HK-2 (cell line): ENCODE data around the gene PDE5A.
"Not testable (repeated sequence)": the region's sequence is repeated elsewhere in the genome, so short reads cannot be mapped to it uniquely, and the experiment has no call there.

Source experiments
- DNase-seq: peaks from one replicate; pipeline ENCODE4 v3.0.0-alpha.2; 2018; ENCODE audit not compliant: unreplicated experiment

PDE5A gene

DNA sequence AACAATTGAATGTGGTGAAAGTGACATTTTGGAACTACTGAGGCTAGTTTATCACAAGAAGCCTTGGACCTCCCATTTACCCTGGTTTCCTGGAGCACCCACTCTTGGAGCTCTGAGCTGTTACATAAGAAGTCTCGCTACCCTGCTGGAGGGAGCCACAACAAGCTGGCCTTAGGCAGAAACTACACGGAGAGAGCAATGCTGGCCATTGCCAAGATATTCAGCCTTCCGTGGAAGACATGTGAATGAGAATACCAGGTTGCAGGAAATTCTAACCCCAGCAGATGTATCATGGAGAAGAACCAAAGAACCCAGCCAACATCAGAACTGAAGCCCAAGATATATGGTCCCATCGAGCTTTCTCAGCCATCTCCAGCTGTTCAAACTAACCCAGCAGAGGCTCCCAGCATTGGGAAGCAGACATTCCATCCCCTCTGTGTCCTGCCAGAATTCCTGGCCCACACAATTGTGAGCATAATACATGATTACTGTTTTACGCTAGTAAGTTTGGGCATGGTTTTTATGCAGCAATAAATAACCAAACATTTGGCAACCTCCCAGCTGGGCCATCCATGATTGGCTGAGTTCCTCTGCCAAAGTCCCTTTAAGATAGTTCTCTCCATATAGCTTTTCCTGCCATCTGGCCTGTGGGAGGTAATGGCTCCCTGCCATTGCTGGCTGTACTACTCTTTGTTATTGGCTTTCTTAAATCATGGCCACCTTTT lies 17.9 kb upstream of the PDE5A start:
- DNase-seq: no peak

DNA sequence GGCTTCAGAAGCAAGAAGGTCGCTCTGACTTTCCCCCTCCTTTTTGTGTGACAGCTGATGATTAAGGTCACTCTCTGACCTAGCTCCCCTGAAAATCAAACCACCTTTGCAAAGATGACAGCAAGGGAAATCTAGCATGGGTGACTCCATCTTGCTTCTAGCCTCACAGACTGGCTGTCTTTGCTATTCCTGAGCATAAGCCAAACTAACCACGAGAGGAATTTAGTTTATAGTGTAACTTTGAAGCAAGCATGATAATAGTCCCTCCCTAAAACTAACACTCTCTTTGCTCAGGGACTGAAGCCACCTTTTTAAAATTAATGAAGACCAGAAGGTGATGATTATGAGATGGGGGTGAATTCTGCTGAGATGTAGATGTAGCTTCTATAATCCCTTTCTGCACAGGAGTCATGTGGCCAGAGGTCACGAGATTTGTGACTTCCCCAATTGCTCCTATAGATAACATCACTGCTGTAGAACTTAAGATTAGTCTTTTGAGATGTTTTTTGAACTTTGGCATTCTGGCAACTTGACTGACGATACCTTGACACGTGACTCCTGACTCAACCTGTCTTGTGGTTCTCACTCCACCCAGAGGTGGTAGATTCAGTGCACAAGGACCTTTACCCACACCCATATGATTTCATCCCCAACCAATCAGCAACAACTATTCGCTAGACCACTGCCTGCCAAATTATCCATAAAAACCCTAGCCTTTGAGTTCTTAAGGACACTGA lies 14.9 kb upstream of the PDE5A start:
- no peak for DNase-seq

DNA sequence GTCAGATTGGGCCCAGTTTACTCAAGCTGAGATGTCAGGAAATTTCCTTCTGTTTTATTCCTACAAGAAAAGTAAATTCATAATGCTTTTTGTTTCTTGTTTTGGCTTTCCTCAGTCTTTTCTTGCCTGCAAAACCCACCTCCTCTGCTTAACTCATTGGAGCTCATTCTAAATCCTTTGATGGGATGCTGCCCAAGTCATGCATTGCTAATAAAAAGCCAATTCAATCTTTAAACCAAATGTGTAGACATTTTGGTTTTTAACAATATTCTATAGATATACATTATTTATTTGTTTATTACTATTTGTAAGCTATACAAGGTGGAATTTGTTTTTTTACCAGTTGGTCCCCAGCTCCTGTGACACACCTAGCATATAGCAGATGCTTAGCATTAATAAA lies 13.2 kb upstream of the PDE5A start:
- no peak for DNase-seq

DNA sequence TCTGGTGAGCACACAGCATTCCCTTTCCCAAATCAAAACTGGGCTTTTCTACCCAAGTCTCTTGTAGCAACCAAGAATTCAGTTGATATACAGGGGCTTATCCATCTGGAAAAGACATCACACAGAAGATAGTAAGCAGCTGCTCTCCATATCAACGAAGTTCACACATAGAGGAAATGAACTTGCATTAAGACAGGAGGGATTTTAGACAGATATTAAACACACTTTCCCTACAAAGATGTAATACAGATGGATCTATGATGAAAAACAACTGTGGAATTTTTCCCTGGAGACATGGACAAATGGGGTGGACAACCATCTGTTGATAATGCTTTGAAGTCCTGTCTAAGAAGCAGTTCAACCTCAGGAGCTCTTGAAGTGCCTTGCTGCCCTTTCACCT lies 9.8 kb upstream of the PDE5A start:
- no peak for DNase-seq

DNA sequence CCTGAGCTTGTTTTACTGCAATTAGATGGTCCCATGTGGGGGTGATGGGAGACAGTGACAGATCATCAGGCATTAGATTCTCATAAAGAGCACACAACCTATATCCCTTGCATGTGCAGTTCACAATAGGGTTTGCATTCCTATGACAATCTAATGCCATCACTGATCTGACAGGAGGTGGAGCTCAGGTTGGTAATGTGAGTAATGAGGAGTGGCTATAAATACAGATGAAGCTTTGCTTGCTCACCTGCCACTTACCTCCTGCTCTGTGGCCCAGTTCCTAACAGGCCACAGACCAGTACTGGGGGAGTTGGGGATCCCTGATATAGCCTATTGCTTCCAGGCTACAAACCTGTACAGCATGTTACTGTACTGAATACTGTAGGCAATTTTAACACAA lies 8.2 kb upstream of the PDE5A start:
- DNase-seq: not testable (repeated sequence)

DNA sequence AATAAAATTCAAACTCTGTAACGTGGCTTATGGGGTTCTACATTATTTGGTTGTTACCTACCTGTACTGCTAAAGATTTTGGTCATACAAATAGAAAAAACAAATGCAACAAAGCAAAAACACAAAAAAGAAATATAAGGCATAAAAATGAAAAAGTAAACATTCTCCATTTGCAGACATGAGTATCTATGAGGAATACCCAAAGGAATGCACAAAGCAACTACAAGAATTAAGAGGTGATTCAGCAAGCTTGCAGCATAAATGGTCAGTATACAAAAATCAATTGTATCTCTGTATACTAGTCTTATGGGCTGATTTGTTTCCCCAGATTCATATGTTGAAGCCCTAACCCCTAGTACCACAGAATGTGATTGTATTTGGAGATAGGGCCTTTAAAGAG lies 3.6 kb upstream of the PDE5A start:
- DNase-seq: no peak

DNA sequence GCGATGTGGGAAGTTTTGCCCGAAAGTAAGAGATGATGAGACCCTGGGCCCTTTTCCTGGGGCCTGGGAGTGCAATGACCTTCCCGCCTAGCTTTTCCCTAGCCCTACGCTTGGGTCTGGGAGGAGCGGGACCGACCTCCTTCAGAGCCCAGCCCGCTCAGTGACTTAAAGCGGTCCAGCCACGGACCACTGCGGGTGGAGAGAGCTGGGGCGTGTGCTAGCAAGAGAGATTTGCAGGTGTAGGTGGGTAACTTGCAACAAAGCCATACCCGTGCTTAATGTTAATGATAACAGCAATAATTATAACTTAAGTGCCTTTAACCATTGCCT lies 503 bp upstream of the PDE5A start:
- DNase-seq: no peak

DNA sequence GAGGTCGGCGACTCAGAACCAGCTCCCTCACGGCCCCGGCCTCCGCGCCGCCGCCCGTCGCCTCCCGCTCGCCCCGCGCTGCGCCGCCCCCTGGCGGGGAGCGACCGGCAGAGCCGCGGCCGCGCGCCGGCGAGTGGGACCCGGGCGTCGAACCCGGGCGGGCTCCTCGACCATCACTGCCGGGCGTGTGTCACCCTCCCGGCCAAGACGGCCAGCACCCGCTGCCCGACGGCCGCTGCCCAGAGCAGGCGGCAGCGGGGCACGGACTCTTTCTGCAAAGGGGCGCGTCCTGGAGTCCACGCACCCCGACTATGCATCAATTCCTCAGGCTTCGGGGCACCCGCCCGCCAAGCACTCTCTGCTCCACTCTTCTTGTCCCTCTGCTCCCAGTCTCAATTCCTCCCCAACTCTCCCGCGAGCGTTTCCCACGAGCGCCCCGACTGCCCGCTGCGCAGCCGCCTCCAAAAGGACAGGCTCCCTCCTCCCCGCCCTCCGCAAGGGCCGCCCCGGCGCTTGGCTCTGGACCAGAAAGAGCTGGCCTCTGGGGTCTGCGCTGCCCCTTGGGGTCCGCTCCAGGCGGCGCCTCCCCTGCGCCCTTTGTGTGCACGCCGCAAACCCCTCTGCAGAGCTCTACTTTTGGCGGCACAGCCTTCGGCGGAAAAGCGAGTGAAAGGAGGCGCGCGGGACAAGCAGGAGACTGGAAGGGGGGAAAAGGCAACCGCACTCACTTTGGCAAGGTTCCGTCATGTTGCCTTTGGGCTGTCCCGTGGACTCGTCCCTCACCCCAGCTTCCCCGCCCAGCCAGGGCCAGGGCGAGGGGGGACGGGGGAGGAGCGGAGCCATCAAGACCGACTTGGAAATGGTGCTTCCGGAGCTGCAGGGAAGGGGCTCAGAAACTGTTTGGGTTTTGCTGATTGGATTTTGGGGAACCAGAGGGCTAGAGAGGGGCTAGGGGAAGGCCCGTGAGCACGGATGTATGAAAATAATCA lies 1.0 kb downstream of the PDE5A start:
- DNase-seq: peak; percentile 62

DNA sequence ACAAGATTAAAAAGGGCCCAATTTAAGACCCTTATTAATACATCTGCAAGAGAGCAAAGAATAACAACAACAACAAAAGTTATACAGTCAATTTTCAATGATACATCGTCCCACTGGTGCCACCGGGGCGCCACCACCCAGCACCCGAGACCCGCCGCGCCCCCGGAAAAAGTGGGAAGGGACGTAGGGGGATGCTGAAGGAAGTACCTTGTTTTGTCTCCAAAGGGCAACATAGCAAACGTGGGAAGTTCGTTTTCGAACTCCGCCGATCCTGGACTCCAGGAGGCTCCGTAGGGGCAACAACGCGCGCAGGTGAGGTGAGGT lies 1.7 kb downstream of the PDE5A start:
- DNase-seq: no peak

DNA sequence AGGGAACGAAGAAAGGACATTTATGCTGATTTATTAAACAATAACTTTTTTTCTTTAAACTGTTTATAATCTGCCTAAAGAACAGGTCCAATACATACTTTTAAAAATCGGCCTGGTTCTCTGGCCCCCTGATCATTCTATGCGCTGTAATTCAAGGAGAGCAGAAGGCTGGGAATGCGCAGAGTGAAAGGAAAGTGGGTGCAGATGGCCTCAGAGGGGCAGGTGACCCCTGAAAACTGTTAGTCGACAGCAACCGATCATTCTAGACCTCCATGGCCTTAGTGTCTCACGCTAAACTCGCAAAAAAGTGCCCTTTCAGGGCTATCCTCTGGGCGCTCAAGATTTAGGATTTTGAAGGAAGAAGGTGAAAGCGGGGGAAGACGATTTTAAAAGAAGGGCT lies 2.2 kb downstream of the PDE5A start:
- DNase-seq: no peak

DNA sequence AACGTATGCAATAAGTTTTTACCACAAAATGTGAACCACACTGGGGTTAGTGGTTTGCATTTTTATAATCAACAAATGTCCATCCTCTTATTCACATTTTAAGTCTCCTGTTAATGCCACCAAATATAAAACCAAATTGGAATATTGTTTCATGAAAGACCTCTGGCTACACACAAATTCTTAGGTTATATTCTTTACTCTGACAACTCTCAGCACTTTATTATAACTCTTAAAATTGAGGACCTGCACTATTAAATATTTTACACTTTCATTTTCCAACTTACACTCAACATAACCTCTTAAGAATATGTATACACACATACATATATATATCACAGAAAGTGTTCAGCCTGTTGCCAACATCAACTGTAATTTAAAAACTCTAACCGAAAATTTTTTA lies 2.8 kb downstream of the PDE5A start:
- DNase-seq: no peak

DNA sequence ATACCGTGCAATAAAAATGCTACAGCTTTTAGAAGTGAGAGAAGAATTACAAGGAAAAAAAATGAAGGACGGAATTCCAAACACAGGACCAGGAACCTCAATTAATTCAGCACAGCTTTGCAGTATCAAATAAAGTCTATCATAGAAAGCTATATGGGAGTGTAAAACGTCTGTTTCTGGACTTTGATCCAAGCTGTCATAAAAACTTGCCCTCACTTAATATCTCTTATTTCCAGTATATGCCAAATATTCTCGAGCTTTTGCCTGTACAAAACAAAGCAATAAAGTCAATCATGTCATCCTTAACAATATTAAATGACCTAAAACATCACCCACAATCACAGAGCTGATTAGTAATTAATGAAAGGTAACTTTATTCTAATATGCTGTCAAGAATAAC lies 4.2 kb downstream of the PDE5A start:
- no peak for DNase-seq

DNA sequence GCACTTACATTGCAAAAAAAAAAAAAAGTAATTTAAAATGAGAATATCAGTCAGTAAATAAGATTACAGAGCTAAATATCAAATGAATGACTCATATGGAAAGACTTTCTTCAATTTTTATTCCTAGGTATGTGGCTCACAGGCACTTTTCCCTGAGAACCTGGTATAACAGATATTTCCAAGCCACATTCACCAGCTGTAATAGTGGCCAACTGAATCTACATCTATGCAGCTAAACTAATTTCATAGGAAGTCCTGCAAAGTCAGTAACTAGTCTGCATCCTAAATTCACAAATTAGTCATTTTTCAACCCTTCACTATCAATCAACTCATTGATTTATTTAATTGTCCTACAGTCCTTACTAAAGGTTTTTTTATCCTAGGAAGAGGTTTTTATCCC lies 5.6 kb downstream of the PDE5A start:
- DNase-seq: no peak

DNA sequence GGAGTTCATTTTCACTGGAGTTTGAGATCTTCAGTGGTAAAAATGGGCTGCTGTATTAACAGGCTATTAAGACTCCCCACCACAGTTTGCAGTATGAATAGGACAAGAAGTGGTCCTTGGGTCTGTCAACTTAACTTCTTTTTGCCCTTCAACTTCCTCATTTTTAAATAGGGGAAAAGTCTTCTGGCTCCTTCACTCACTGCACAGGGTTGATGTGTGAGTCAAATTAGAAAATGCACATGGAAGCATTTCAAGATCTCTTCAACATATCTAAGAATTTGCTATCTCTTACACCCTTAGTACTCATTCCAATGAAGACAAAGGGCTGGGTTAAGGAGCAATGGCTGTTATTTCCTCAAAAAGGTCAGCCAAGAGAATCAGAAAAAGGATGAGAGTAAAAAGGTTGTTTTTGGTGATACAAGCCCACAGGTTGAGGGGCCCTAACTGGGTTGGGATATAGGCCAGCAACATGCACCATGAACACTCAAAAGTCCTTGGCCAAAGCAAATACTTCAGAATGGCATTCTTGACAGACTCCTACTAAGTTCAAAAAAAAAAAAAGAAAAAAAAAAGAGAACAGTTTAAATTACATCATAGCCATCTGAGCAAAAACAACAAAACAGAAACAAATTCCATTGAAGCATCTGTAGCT lies 13.4 kb downstream of the PDE5A start:
- no peak for DNase-seq

DNA sequence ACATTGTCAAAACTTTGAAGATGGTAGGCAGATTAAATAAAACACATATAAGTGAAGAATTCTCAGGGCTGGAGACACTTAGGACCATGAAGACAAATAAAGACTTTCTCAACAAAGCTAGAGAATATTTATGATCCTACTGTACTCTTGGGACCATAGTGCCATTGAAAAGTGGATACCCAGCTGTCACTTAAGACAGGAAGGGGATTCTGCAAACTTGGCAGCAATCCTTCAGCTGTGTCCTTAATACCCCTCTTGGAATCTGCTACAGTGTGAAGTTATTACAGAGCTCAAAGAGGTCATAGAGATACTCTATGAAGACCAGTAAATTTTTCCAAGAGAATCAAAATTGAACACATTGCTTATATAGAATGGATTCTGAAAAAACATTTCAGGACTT lies 24.3 kb downstream of the PDE5A start:
- no peak for DNase-seq

DNA sequence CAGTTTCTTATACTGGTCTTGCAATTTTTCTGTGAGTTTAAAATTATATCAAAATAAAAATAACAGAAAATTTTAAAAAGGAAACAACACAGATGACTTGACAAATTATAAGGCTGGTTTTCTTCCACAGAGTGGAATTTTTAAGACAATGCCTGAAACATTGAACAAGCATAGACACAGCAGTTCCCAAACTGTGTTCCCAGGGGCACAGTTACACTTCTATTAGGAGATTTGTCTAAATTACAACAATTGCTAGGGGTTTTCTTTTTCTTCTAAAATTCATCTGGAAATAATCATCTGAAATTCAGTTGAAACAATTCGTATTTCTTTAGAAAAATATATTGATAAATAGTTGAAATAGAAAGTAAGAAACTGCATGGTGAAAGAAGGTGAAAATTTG lies 26.2 kb downstream of the PDE5A start:
- no peak for DNase-seq

DNA sequence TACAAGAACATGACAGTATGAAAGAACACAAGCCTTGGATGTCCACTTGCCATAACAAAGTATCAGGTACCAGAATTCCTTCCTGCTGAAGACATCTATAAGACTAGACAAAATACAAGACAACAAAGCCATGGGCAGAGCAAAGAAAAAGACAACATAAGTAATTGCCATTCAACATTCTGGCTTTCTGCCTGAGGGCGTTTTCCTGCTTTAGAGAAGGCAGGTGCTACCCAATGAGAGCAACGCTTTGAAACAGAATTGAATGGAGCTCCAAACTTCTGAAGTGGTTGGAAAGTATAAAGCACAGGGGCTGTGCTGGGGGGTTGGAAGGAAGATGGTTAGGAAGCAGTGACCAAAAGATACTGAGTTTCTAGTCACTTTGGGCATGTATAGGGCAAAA lies 30.1 kb downstream of the PDE5A start:
- no peak for DNase-seq

DNA sequence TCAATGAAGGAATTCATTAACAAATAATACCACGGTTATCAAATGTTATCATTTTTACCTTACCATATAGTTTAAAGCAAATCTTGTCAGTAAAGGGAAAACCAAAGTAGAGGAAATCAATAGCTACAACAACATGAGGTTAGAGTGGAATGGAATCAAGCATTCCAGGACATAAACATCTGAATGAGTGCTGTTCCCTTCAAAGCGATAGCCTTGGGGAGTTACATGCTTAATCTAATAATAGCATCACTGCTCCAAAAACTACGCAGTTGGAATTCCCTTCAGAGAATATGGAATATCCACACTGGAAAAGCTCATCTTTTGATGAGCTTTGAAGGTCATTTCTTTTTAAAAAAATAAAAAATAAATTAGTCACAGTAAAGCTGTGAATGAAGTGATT lies 31.2 kb downstream of the PDE5A start:
- DNase-seq: no peak

DNA sequence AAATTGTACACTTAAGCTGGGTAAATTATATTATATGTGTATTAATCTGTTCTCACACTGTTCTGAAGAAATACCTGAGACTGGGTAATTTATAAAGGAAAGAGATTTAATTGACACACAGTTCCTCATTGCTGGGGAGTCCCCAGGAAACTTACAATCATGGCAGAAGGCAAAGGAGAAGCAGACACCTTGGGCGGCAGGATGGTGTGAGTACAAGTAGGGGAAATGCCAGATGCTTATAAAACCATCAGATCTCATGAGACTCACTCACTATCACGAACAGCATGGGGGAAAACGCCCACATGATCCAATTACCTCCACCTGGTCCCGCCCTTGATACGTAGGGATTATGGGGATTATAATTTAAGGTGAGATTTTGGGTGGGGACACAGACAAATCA lies 34.9 kb downstream of the PDE5A start:
- no peak for DNase-seq

DNA sequence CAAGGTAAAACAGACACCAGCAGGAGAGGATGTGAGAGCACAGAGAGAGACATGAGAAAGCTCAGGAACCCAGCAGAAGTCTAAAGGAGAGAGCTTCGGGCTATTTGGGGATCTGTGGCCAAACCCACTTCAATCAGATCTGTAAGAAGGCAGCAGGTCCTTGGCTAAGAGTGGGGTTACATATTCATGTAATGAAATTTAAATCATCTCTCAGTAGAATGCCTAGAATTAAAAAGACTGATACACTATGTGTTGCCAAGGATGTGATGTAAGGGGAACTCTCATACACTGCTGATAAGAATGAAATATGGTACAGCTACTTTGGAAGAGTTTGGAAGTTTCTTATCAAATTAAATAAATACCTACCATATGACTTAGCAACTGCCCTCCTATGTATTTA lies 35.8 kb downstream of the PDE5A start:
- no peak for DNase-seq

DNA sequence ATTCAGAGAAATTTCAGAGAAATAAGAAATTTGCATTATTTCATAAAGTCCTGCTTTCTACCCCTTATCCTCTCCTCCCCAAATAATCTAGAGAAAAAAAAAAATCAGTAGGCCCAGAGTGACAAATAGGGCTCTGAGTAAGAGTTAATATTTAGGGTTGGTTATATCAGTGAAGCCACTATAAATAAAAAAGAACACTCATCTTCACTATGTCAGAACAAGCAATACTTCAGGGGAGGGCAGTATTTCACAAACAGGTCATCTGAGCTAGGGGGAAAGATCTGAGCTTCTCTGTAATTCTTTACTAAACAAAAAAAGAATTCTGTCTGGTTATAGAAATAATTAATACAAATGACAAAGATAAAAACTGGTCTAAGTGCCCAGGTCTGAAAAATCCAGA lies 39.4 kb downstream of the PDE5A start:
- DNase-seq: no peak

DNA sequence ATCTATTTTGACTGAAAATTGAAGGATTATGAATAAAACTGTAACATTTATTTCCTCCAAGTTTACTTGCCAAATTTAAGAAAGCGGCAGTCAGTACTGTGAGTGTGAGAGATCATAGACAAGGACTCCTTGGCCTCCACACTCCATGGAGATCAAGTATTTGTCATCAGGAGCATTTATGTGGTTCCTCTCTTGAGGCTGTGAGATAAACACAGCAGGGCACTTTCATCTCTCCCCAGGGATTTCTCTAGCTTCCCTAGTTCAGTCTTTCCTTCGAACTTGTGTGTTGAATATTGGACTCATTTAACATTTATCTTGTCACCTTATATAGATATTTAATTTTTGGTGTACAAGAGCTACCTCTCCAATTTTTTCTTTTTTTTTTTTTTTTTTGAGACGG lies 40.8 kb downstream of the PDE5A start:
- no peak for DNase-seq
